Cardiac septum (tissue), 1 donor: Measurements from ENCODE around the gene POC1B. TPM values are rescaled to one million over a fixed set of nuclear protein-coding genes. Genes with fewer than 3 reads are reported as not detected.

Source experiments
- DNase-seq: peaks from one replicate; pipeline ENCODE4 v3.0.0-alpha.2; 2020; ENCODE audit warnings: low spot score
- intact Hi-C: fragments of 100-400 bp; cut with DNase I; formaldehyde crosslinking; loops from one replicate; pipeline ENCODE4 v1.14.0; 2022
- total RNA-seq: library from RNA; stranded (reverse); fragmentation: NEBNext Ultra II Directional; extraction: Animal tissue kit (Norgen Biotek cat#: 25700); gene quantifications from one replicate; pipeline ENCODE4 v1.2.1, GENCODE V29; 2021
- donor health status: DM: no; HTN: no; CAD: no.

The POC1B gene
- total RNA-seq, 1 donor from 2014 or later = 7.9 TPM

- DNase-seq = no peak
- intact Hi-C loops = no loop called here
Measured at GRCh38 chr12:89506050-89506449, 19.8 kb downstream of the POC1B start.

- intact Hi-C loops = no loop called here
- DNase-seq = no peak
Measured at GRCh38 chr12:89504560-89505346, 21.1 kb downstream of the POC1B start.

- intact Hi-C loops = no loop called here
- DNase-seq = no peak
Measured at GRCh38 chr12:89501793-89502192, 24.1 kb downstream of the POC1B start.

GRCh38 chr12:89499857-89500256 lies 26.0 kb downstream of the POC1B start:
- DNase-seq = no peak
- intact Hi-C loops = no loop called here

- DNase-seq = no peak
- intact Hi-C loops = no loop called here
Measured at GRCh38 chr12:89497467-89497866, 28.4 kb downstream of the POC1B start.

GRCh38 chr12:89497005-89497404 lies 28.8 kb downstream of the POC1B start:
- intact Hi-C loops = no loop called here
- DNase-seq = no peak

GRCh38 chr12:89494411-89495231 lies 31.2 kb downstream of the POC1B start:
- intact Hi-C loops = no loop called here
- DNase-seq = no peak

- DNase-seq = no peak
- intact Hi-C loops = no loop called here
Measured at GRCh38 chr12:89493670-89494302, 32.1 kb downstream of the POC1B start.

GRCh38 chr12:89492883-89493282 lies 33.0 kb downstream of the POC1B start:
- intact Hi-C loops = no loop called here
- no peak for DNase-seq

- intact Hi-C loops = no loop called here
- DNase-seq = no peak
Measured at GRCh38 chr12:89490922-89491321, 34.9 kb downstream of the POC1B start.

GRCh38 chr12:89486264-89486663 lies 39.6 kb downstream of the POC1B start:
- intact Hi-C loops = no loop called here
- DNase-seq = no peak

- intact Hi-C loops = no loop called here
- DNase-seq = no peak
Measured at GRCh38 chr12:89484470-89484869, 41.4 kb downstream of the POC1B start.

- intact Hi-C loops = no loop called here
- no peak for DNase-seq
Measured at GRCh38 chr12:89481213-89481914, 44.5 kb downstream of the POC1B start.

- intact Hi-C loops = no loop called here
Measured at GRCh38 chr12:89479982-89480381, 45.9 kb downstream of the POC1B start.

GRCh38 chr12:89477633-89478279 lies 48.1 kb downstream of the POC1B start:
- no peak for DNase-seq
- intact Hi-C loops = no loop called here

More at GRCh38 chr12:89479982-89480381, 45.9 kb downstream of the POC1B start:
- no peak for DNase-seq

- intact Hi-C loops = no loop called here
Measured at GRCh38 chr12:89476904-89477595, 48.8 kb downstream of the POC1B start.

GRCh38 chr12:89476232-89476631 lies 49.6 kb downstream of the POC1B start:
- no peak for DNase-seq
- intact Hi-C loops = no loop called here

More at GRCh38 chr12:89476904-89477595, 48.8 kb downstream of the POC1B start:
- DNase-seq = no peak

GRCh38 chr12:89475203-89475990 lies 50.5 kb downstream of the POC1B start:
- intact Hi-C loops = no loop called here
- no peak for DNase-seq
